ENCODE data around the gene CEP95. TPM values are rescaled to one million over a fixed set of nuclear protein-coding genes. Genes with fewer than 3 reads are reported as not detected.

Gene CEP95
- polyA plus RNA-seq, 1 donor from 2014 or later: 220 TPM

DNA sequence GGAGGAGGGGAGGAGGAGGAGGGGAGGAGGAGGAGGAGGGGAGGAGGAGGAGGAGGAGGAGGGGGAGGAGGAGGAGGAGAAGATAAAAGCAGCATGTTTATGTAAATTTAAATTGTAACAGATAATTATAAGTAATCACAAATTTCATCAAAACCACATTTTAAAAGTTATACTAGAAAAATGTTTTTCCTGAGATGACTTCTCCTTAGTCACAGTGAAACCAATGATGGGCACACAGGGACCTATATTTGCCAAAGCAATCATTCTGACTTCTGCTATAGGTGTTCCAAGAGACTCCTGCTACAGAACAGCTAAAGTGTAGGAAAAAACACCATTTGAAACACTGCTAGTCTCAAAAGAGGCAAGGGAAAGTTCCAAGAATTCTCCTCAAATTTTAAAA lies 66.4 kb downstream of the CEP95 start:
- Histone ChIP-seq H3F3A (ENCODE audit: insufficient read depth, low read length, poor library complexity, severe bottlenecking) (no peaks in the 10 kb centered on the region), H3K9ac (ENCODE audit: low read length) (no peak overlapping the region), H4K20me1 (ENCODE audit: insufficient read depth) (no peaks in the 10 kb centered on the region)

DNA sequence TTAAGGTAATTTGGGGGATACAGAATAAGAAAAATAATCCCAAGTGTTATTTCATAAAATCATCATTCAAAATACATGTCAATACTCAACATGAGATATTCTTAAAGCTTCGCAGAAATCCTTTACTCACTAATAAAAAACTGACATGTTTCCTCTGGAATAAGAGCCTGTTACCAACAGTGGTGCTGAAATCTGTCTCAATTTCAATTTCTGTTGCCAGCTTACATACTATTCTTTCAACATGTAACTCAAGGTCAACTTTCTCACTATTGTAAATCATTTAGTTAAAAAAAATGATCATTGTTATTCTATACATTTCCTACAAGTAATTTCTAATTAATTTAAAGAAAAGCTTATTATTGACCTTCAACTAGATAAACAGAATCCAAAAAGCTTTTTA lies 67.9 kb downstream of the CEP95 start:
- Histone ChIP-seq H4K20me1 (ENCODE audit: insufficient read depth) (no peaks in the 10 kb centered on the region), H3K9me3 (ENCODE audit: low read length) (no peaks in the 10 kb centered on the region), H2AFZ (ENCODE audit: low read depth, low read length) (no peak overlapping the region), H3K9me2 (ENCODE audit: insufficient read depth, low read length) (no peaks in the 10 kb centered on the region), H3K9ac (ENCODE audit: low read length) (no peak overlapping the region), H3F3A (ENCODE audit: insufficient read depth, low read length, poor library complexity, severe bottlenecking) (no peaks in the 10 kb centered on the region), H3K36me3 (ENCODE audit: insufficient read depth, low read length) (no peaks in the 10 kb centered on the region), H3K79me2 (replicated peaks; ENCODE audit: insufficient read depth, low read length) (no peaks in the 10 kb centered on the region), H3K4me2 (ENCODE audit: low read length) (no peak overlapping the region), H3K27me3 (ENCODE audit: insufficient read depth, low read depth, low read length) (no peaks in the 10 kb centered on the region), H3K27ac (ENCODE audit: low read length) (no peak overlapping the region), H3K4me3 (ENCODE audit: low read length) (no peak overlapping the region)
- TF ChIP-seq EP300 (conservative IDR thresholded peaks at IDR 0.05; ENCODE audit: poor library complexity, severe bottlenecking) (no peak), POLR2AphosphoS5 (IDR thresholded peaks at IDR 0.05) (no peak), SMC3 (conservative IDR thresholded peaks at IDR 0.05; ENCODE audit: poor library complexity) (no peak), TAF1 (IDR thresholded peaks at IDR 0.05; ENCODE audit: low read depth) (no peak), EZH2 (IDR thresholded peaks at IDR 0.05; ENCODE audit: borderline replicate concordance, insufficient read depth, low read length, poor library complexity, severe bottlenecking) (no peak), MXI1 (conservative IDR thresholded peaks at IDR 0.05; ENCODE audit: poor library complexity, severe bottlenecking) (no peak), RAD21 (conservative IDR thresholded peaks at IDR 0.05) (no peak)
- TF ChIP-seq, protein P1, sequence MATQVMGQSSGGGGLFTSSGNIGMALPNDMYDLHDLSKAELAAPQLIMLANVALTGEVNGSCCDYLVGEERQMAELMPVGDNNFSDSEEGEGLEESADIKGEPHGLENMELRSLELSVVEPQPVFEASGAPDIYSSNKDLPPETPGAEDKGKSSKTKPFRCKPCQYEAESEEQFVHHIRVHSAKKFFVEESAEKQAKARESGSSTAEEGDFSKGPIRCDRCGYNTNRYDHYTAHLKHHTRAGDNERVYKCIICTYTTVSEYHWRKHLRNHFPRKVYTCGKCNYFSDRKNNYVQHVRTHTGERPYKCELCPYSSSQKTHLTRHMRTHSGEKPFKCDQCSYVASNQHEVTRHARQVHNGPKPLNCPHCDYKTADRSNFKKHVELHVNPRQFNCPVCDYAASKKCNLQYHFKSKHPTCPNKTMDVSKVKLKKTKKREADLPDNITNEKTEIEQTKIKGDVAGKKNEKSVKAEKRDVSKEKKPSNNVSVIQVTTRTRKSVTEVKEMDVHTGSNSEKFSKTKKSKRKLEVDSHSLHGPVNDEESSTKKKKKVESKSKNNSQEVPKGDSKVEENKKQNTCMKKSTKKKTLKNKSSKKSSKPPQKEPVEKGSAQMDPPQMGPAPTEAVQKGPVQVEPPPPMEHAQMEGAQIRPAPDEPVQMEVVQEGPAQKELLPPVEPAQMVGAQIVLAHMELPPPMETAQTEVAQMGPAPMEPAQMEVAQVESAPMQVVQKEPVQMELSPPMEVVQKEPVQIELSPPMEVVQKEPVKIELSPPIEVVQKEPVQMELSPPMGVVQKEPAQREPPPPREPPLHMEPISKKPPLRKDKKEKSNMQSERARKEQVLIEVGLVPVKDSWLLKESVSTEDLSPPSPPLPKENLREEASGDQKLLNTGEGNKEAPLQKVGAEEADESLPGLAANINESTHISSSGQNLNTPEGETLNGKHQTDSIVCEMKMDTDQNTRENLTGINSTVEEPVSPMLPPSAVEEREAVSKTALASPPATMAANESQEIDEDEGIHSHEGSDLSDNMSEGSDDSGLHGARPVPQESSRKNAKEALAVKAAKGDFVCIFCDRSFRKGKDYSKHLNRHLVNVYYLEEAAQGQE (IDR thresholded peaks at IDR 0.05; ENCODE audit: borderline replicate concordance): no peak
- TF ChIP-seq, protein P2, sequence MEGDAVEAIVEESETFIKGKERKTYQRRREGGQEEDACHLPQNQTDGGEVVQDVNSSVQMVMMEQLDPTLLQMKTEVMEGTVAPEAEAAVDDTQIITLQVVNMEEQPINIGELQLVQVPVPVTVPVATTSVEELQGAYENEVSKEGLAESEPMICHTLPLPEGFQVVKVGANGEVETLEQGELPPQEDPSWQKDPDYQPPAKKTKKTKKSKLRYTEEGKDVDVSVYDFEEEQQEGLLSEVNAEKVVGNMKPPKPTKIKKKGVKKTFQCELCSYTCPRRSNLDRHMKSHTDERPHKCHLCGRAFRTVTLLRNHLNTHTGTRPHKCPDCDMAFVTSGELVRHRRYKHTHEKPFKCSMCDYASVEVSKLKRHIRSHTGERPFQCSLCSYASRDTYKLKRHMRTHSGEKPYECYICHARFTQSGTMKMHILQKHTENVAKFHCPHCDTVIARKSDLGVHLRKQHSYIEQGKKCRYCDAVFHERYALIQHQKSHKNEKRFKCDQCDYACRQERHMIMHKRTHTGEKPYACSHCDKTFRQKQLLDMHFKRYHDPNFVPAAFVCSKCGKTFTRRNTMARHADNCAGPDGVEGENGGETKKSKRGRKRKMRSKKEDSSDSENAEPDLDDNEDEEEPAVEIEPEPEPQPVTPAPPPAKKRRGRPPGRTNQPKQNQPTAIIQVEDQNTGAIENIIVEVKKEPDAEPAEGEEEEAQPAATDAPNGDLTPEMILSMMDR (IDR thresholded peaks at IDR 0.05; ENCODE audit: poor library complexity, severe bottlenecking): no peak

More for the DNA sequence above, 66.4 kb downstream of the CEP95 start:
- Histone ChIP-seq H3K27me3 (ENCODE audit: insufficient read depth, low read depth, low read length) (no peaks in the 10 kb centered on the region), H3K79me2 (replicated peaks; ENCODE audit: insufficient read depth, low read length) (no peaks in the 10 kb centered on the region), H3K4me3 (ENCODE audit: low read length) (no peak overlapping the region), H3K4me2 (ENCODE audit: low read length) (no peak overlapping the region), H3K36me3 (ENCODE audit: insufficient read depth, low read length) (no peaks in the 10 kb centered on the region), H3K9me3 (ENCODE audit: low read length) (no peaks in the 10 kb centered on the region), H3K9me2 (ENCODE audit: insufficient read depth, low read length) (no peaks in the 10 kb centered on the region), H3K27ac (ENCODE audit: low read length) (no peak overlapping the region), H2AFZ (ENCODE audit: low read depth, low read length) (no peak overlapping the region)
- TF ChIP-seq, protein P2 (IDR thresholded peaks at IDR 0.05; ENCODE audit: poor library complexity, severe bottlenecking): no peak
- TF ChIP-seq EZH2 (IDR thresholded peaks at IDR 0.05; ENCODE audit: borderline replicate concordance, insufficient read depth, low read length, poor library complexity, severe bottlenecking) (no peak), RAD21 (conservative IDR thresholded peaks at IDR 0.05) (no peak), MXI1 (conservative IDR thresholded peaks at IDR 0.05; ENCODE audit: poor library complexity, severe bottlenecking) (no peak), TAF1 (IDR thresholded peaks at IDR 0.05; ENCODE audit: low read depth) (no peak), SMC3 (conservative IDR thresholded peaks at IDR 0.05; ENCODE audit: poor library complexity) (no peak), POLR2AphosphoS5 (IDR thresholded peaks at IDR 0.05) (no peak), EP300 (conservative IDR thresholded peaks at IDR 0.05; ENCODE audit: poor library complexity, severe bottlenecking) (no peak)
- TF ChIP-seq, protein P1 (IDR thresholded peaks at IDR 0.05; ENCODE audit: borderline replicate concordance): no peak

All from neural cell (in vitro differentiated cells).